ENCODE measurements around the gene TBCCD1.

The TBCCD1 gene

DNA sequence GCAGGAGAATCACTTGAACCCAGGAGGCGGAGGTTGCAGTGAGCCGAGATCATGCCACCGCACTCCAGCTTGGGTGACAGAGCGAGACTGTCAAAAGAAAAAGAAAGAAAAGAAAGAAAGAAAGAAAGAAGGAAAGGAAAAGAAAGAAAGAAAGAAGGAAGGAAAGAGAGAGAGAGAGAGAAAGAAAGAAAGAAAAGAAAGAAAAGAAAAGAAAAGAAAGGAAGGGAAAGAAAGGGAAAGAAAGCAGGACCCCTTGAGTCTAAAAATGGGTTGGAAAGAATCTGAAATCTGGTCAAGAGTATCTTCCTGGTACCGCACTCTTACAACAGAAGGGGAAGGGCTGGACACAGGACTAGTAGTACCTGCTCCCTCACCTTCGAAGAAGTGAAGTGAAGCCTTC, 42.5 kb downstream of the TBCCD1 start:
- no peak overlapping the region for H3K4me3 Mint-ChIP-seq
- no peaks in the 10 kb centered on the region for H3K27me3 Mint-ChIP-seq
- H3K36me3 Mint-ChIP-seq (ENCODE audit: low read depth) = peaks cover 4% of the 10 kb centered on the region
- ATAC-seq = no peak
- no peak overlapping the region for H3K27ac Mint-ChIP-seq
- H3K4me1 Mint-ChIP-seq = peaks cover 66% of the 10 kb centered on the region
- no peak for DNase-seq
- H3K9me3 Mint-ChIP-seq = no peaks in the 10 kb centered on the region

DNA sequence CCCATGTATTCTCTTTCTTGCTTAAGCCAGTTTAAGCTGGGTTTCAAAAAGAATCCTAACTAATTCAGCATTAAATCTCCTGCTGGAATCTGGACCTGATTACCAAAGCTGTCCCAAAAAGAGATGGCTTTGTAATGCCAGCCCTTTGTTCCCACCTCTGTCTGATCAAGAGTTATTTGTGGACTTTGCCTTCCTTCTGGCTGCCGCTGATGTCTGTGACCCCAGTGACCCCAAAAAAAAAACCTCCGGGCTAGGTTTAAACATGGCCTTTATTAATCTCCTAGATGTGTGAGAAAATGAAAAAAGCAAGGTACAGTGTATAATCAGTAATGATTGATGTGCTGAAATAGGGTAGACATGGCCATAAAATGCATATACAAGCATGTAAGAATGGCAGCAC, 43.7 kb downstream of the TBCCD1 start:
- no peak for ATAC-seq
- no peak overlapping the region for H3K4me3 Mint-ChIP-seq
- no peak overlapping the region for H3K27ac Mint-ChIP-seq
- no peak for DNase-seq
- H3K36me3 Mint-ChIP-seq (ENCODE audit: low read depth) = no peaks in the 10 kb centered on the region
- no peaks in the 10 kb centered on the region for H3K27me3 Mint-ChIP-seq
- H3K9me3 Mint-ChIP-seq = no peaks in the 10 kb centered on the region
- peaks cover 66% of the 10 kb centered on the region for H3K4me1 Mint-ChIP-seq

DNA sequence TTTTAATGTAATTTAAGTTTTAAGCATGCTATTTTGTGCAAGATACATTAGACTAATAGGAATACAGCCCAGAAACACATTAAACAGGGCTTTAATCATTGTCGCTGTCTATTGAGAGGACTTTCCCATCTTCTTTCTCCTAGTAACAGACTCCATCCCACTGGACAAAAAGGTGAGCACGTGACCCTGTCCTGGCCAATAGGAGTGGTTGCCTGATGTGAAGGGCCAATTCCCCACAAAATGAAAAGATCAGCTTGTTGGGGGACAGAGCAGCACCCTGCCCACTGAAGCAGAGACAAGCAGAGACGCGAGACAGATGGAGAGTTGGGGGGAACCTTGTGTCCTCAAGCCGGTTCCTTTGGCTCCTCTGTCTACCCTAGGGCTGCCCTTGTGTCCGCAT, 44.1 kb downstream of the TBCCD1 start:
- H3K27ac Mint-ChIP-seq = no peak overlapping the region
- H3K36me3 Mint-ChIP-seq (ENCODE audit: low read depth) = no peaks in the 10 kb centered on the region
- no peak for DNase-seq
- no peaks in the 10 kb centered on the region for H3K9me3 Mint-ChIP-seq
- H3K4me1 Mint-ChIP-seq = peaks cover 66% of the 10 kb centered on the region
- no peak overlapping the region for H3K4me3 Mint-ChIP-seq
- ATAC-seq = no peak
- H3K27me3 Mint-ChIP-seq = no peaks in the 10 kb centered on the region

DNA sequence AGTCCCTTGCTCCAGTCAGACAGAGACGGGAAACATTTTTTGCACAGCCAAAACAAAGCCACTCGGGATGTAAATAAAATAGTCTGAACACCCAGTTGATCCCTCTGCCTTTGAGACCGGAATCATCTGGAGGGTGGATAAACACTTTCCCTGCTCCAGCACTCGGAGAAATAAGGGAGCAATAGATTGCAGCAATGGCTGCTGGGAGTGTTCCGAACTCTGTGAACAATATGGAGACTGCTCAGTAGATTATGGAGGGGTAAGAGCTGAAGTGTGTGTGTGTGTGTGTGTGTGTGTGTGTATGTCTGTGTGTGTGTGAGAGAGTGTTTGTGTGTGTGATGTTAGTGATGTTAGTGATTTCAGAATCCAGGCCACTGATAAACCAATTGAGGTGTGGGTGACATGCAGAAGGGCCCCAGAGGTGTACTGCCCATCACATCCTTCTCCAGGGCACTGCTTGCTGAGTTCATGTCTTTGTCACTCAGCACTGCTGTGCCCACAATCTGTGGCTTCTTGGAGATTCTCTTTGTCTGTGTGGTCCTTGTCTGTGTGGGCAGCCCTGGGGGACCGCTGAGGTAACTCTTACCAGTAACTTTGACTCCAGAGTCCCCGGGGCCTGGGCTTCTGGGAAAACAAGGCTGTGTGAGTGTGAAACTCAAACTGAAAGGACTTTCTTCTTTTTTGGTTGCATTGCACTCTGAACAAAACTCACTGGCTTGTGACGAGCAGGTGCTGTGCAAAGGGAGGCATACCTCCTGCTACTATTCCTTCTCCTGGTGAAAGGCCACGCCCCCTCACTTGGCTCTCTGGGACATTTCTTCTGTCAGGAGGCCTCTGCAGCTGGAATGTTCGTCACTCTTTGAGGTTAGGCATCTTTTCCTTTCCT, 45.9 kb downstream of the TBCCD1 start:
- H3K27me3 Mint-ChIP-seq = no peaks in the 10 kb centered on the region
- peaks cover 11% of the 10 kb centered on the region for H3K9me3 Mint-ChIP-seq
- H3K27ac Mint-ChIP-seq = peak overlapping the region; percentile 70
- peak; percentile 54 for DNase-seq
- peaks cover 68% of the 10 kb centered on the region for H3K4me1 Mint-ChIP-seq
- peak; percentile 70 for ATAC-seq
- no peak overlapping the region for H3K4me3 Mint-ChIP-seq
- peaks cover 3% of the 10 kb centered on the region for H3K36me3 Mint-ChIP-seq (ENCODE audit: low read depth)

DNA sequence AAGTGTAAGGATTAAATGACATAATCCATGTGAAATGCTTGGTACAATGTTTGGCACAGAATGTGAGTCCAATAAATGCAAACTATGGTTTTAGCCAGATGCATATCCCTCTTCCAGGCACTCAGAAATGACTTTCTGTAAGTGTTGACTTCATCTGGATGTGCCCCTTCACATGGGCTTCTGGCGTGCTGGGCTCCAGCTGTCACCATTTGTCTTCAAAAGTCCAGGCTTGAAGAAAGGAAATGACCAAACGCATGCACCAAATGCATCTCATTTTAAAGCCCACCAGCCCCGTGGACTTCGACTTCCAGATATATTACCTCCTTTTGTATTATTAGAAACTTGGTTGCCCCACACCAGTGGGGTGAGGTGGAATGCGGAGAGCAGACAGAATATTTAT, 46.7 kb downstream of the TBCCD1 start:
- Mint-ChIP-seq H3K36me3 (ENCODE audit: low read depth) (peaks cover 3% of the 10 kb centered on the region), H3K27me3 (no peaks in the 10 kb centered on the region), H3K27ac (peak overlapping the region; percentile 70), H3K4me1 (peaks cover 72% of the 10 kb centered on the region), H3K4me3 (no peak overlapping the region), H3K9me3 (peaks cover 11% of the 10 kb centered on the region)
- ATAC-seq (no peak), DNase-seq (no peak)

DNA sequence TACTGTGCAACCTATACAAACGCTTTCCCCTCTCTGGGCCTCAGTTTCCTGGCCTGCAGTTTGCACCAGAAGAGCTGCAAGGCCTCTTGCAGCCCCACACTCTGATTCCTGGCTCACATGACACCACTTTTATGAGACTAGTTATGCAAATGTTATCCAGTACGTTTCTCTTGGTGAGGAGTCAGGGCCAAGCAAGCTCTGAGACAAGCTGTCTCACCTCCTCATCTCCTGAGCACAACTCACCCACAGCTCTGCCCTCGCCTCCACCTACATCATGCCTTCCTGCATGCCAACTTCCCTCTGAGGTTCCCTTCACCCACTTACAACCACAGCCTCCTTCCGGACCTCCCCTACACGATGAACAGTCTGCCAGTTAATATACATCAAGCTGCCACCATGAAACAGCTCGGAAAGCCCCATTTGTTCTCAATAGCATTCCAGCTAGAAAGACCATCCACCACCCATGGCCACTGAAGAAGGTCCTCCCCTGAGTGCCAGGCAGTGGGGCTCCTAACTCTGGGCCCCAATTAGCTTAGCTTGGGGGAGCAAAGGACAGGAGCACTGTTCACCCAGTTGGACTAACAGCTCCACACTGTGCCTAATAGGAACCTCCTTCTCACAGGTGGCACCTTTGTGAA, 48.0 kb downstream of the TBCCD1 start:
- peaks cover 85% of the 10 kb centered on the region for H3K4me1 Mint-ChIP-seq

DNA sequence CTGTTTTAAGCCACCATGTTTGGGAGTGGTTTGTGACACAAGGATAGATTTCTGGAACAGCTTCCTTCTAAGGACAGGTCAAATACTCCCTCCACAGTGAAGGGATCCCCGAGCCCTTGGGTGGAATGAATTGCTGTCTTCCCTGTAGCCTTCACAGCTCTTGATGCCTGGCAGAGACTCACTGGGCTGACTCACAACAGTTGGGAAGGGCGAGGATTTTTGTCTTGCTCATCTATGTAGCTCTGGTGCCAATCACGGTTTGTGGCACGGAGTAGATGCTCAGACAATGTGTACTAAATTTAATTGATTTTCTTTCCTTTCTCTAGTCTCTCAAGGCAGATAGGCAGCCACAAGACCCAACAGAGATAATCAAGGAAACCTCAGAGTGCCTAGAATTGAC, 49.9 kb downstream of the TBCCD1 start:
- H3K9me3 Mint-ChIP-seq = peaks cover 11% of the 10 kb centered on the region
- no peak overlapping the region for H3K27ac Mint-ChIP-seq
- H3K27me3 Mint-ChIP-seq = peaks cover 3% of the 10 kb centered on the region
- peaks cover 3% of the 10 kb centered on the region for H3K36me3 Mint-ChIP-seq (ENCODE audit: low read depth)
- no peak overlapping the region for H3K4me3 Mint-ChIP-seq
- peaks cover 94% of the 10 kb centered on the region for H3K4me1 Mint-ChIP-seq
- ATAC-seq = no peak
- no peak for DNase-seq

More for the DNA sequence above, 48.0 kb downstream of the TBCCD1 start:
- DNase-seq (peak; percentile 67), ATAC-seq (peak; percentile 85)
- Mint-ChIP-seq H3K27me3 (no peaks in the 10 kb centered on the region), H3K9me3 (peaks cover 11% of the 10 kb centered on the region), H3K36me3 (ENCODE audit: low read depth) (peaks cover 3% of the 10 kb centered on the region), H3K4me3 (peak overlapping the region; percentile 18), H3K27ac (peak overlapping the region; percentile 73)

DNA sequence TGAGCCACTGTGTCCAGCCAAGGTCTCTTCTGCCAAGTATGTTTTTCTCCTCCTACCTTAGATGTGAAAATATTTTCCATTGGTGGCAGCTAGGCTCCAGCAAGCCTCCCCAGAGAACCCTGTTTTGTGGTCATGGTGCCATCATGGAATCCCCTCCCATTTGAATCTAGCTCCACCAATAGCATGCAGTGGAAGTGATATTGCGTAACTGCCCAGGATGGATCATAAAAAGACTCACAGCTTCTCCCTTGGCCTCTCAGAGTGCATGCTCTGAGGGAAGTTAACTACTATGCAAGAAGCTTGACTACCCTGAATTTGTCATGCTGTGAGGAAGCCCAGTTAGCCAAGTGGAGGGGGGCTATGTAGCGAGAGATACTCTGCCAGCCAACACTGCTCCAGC, 50.5 kb downstream of the TBCCD1 start:
- Mint-ChIP-seq H3K4me1 (peaks cover 95% of the 10 kb centered on the region), H3K9me3 (peaks cover 11% of the 10 kb centered on the region), H3K27me3 (peaks cover 3% of the 10 kb centered on the region), H3K27ac (no peak overlapping the region), H3K4me3 (peak overlapping the region; percentile 35), H3K36me3 (ENCODE audit: low read depth) (peaks cover 3% of the 10 kb centered on the region)
- DNase-seq (no peak), ATAC-seq (no peak)

DNA sequence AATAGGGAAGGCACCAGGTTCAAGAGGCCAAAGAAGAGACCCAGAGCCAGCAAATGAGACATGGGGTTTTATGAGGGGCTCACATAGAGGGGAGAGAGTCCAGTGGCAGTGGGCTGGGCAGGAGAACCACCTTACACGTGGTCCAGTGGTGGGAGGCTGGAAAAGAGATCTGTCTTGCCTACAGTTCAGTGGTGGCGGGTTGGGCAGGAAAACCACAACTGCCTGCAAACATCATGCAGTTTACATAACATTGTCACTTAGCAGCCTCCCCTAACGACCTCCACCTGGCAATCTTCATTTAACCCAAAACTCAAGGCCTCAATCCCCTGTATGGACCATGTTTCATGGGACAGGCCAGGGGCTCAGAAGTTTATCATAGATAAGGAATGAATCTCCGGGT, 52.0 kb downstream of the TBCCD1 start:
- DNase-seq (no peak), ATAC-seq (no peak)
- Mint-ChIP-seq H3K27ac (peak overlapping the region; percentile 20), H3K36me3 (ENCODE audit: low read depth) (peaks cover 3% of the 10 kb centered on the region), H3K9me3 (peaks cover 11% of the 10 kb centered on the region), H3K4me3 (no peak overlapping the region), H3K27me3 (peaks cover 3% of the 10 kb centered on the region), H3K4me1 (peaks cover 95% of the 10 kb centered on the region)

DNA sequence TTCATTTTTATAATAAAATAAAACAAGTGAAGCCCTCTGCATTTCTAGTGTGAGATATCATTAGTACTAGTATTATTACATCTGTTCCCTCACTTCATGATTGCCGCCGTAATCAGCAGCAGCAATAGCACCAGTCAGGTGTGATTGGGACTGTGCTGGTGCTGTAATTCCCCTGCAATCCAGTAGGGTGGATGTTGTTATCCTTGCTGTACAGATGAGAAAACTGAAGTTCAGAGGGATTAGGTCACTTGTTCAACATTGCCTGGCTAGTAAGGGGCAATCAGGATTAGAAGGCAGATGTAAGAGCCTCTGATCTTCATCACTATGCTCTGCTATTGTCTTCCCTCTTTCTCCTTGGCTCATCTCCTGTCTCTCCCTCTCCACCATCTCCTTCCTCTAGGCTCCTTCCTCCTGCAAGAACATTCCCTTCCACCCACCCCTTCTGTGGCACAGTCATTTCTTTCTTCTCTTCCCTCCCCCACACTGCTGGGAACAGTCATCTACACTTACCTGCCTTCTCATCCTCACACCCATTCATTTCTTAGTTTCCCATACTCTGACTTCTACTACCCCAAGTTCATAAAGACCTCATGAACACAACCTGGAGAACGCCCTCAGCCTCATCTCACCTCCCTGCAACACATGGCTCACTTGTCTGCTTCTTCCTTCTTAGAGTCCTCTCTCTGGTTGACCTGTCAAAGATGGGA, 52.7 kb downstream of the TBCCD1 start:
- Mint-ChIP-seq H3K4me3 (no peak overlapping the region), H3K9me3 (peaks cover 11% of the 10 kb centered on the region), H3K27ac (peak overlapping the region; percentile 20), H3K4me1 (peaks cover 95% of the 10 kb centered on the region), H3K36me3 (ENCODE audit: low read depth) (peaks cover 3% of the 10 kb centered on the region), H3K27me3 (peaks cover 3% of the 10 kb centered on the region)
- ATAC-seq (peak; percentile 12), DNase-seq (no peak)

DNA sequence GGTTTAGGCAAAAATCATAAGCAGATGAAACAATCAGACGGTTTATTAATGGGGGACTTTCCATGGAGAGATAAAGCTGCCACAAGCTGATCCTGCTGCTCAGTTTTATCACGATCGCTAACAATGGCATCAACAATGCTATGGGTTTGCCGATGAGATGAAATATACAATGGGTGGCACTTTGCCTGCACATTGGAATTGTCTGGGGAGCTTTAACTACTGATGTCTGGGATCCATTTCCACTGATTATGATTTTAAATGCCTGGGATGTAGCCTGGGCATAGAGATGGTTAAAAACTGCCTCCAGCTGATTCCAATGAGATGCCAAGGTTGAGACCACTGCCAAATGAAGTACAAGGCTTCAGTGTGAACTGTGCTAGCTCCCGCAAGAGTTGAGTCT, 53.8 kb downstream of the TBCCD1 start:
- Mint-ChIP-seq H3K27ac (no peak overlapping the region), H3K4me1 (peaks cover 86% of the 10 kb centered on the region), H3K4me3 (no peak overlapping the region), H3K27me3 (peaks cover 3% of the 10 kb centered on the region), H3K9me3 (peaks cover 11% of the 10 kb centered on the region), H3K36me3 (ENCODE audit: low read depth) (peaks cover 3% of the 10 kb centered on the region)
- ATAC-seq (no peak), DNase-seq (no peak)

DNA sequence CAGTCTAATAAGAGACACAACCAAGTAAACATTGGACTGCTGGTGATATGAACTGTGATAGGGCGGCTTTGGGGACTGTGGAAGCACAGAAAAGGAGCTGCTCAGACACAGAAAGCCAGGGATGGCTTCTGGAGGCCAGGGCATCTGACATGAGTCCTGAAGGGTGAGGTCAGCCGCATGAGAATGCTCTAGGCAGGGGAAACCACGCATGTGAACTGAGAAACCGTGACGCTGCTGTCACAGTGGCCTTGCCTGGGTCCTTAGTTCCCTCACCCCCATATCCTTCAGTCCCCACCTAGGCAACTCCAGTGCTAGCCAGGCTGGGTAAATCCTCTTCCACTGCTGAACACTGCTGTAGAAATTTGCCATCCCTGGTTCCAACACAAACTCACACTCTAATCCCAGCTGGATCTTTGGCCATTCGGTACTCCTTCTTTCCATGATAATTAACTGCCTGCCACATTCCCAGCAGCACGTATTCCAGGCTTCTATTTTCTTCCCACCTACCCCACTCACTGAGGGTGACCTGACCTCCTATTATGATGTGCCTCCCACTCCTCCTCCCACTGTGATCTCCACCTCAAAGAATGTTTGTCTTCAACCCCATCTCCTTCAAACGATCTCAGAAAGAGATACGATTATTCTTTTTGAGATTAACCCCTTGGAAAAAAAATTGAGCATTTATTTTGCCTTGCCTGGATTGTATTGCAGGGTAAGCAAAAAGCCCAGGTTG, 54.4 kb downstream of the TBCCD1 start:
- H3K27me3 Mint-ChIP-seq = peaks cover 3% of the 10 kb centered on the region
- H3K4me1 Mint-ChIP-seq = peaks cover 84% of the 10 kb centered on the region
- no peak overlapping the region for H3K27ac Mint-ChIP-seq
- no peak for ATAC-seq
- H3K4me3 Mint-ChIP-seq = no peak overlapping the region
- peaks cover 3% of the 10 kb centered on the region for H3K36me3 Mint-ChIP-seq (ENCODE audit: low read depth)
- peaks cover 11% of the 10 kb centered on the region for H3K9me3 Mint-ChIP-seq
- no peak for DNase-seq

DNA sequence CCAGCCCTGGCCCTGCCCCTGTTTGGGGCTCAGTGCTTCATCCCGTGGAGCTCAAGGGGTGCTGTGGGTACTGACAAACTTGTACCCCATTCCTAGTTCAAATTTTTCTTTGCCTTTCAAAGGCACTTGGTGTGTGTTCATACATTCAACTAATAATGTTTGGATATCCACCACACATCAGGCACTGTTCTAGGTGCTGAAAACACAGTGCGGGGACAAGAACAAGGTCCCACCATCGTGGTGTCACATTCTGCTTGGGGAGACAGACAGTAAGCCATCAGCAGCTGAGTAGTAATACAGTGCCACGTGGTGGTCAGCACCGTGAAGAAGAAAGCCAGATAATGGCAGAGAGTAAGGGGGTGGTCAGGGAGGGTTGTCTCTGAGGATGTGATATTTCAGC, 55.4 kb downstream of the TBCCD1 start:
- DNase-seq (no peak), ATAC-seq (no peak)
- H3K36me3 Mint-ChIP-seq (ENCODE audit: low read depth) = peaks cover 2% of the 10 kb centered on the region
- H3K9me3 Mint-ChIP-seq = peaks cover 3% of the 10 kb centered on the region
- peak overlapping the region; percentile 58 for H3K27ac Mint-ChIP-seq
- H3K4me1 Mint-ChIP-seq = peaks cover 80% of the 10 kb centered on the region
- H3K4me3 Mint-ChIP-seq = no peak overlapping the region
- H3K27me3 Mint-ChIP-seq = peaks cover 3% of the 10 kb centered on the region

DNA sequence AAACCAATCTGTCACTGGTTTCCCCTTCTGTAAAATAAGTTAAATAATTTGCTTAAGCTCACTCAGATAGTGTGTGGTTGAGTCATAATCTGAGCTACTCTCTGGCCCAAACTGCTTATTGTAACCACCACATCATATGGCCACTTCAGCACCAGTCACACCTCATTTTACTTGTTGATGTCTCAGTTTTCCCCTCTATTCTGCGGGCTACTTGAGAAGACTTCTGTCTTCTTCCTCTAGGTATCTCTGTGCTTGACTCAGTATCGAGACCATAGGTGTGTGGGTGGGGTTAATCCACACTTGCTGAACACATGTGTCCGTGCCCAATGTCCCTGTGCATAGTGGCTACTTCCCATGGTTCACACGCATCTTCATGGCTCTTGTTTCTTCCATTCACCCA, 55.9 kb downstream of the TBCCD1 start:
- H3K27me3 Mint-ChIP-seq = peaks cover 3% of the 10 kb centered on the region
- peaks cover 81% of the 10 kb centered on the region for H3K4me1 Mint-ChIP-seq
- DNase-seq = no peak
- no peaks in the 10 kb centered on the region for H3K9me3 Mint-ChIP-seq
- peak overlapping the region; percentile 38 for H3K4me3 Mint-ChIP-seq
- no peaks in the 10 kb centered on the region for H3K36me3 Mint-ChIP-seq (ENCODE audit: low read depth)
- peak; percentile 79 for ATAC-seq
- peak overlapping the region; percentile 58 for H3K27ac Mint-ChIP-seq
